ENCODE results near the gene ARHGEF9. TPM values are rescaled to one million over a fixed set of nuclear protein-coding genes. Genes with fewer than 3 reads are reported as not detected.

Gene ARHGEF9
- total RNA-seq, 3 donors from 2014 or later = 9.3 to 28.0 (median 16.1) TPM

GRCh38 chrX:63740382-63740781 is 44.6 kb downstream of the ARHGEF9 start:
- Histone ChIP-seq H3K4me3 (no peak overlapping the region), H3K9me3 (no peaks in the 10 kb centered on the region), H3K4me1 (no peaks in the 10 kb centered on the region), H3K27me3 (peaks cover 0 to 29% of the 10 kb centered on the region in 2 donors), H3K36me3 (no peaks in the 10 kb centered on the region), H3K27ac (no peak overlapping the region)
- TF ChIP-seq POLR2AphosphoS5 (IDR thresholded peaks at IDR 0.05) (no peak), CTCF (IDR thresholded peaks at IDR 0.05) (no peak), POLR2A (IDR thresholded peaks at IDR 0.05) (no peak)
- intact Hi-C loops (cut with DNase I; ENCODE audit: low total_unique reads) = no loop called here
- DNase-seq (ENCODE audit: low spot score in 2 of 2) = no peak

- peaks cover 0 to 24% of the 10 kb centered on the region in 2 donors for H3K27me3 ChIP-seq
- H3K36me3 ChIP-seq = no peaks in the 10 kb centered on the region
- no peak for TF ChIP-seq CTCF (IDR thresholded peaks at IDR 0.05)
- no peaks in the 10 kb centered on the region for H3K4me1 ChIP-seq
- H3K4me3 ChIP-seq = no peak overlapping the region
- H3K27ac ChIP-seq = no peak overlapping the region
- DNase-seq (ENCODE audit: low spot score in 2 of 2) = no peak
- intact Hi-C loops (cut with DNase I; ENCODE audit: low total_unique reads) = no loop called here
- no peaks in the 10 kb centered on the region for H3K9me3 ChIP-seq
These were observed 45.1 kb downstream of the ARHGEF9 start for GRCh38 chrX:63739885-63740284.

GRCh38 chrX:63738696-63739095 is 46.3 kb downstream of the ARHGEF9 start:
- TF ChIP-seq CTCF (IDR thresholded peaks at IDR 0.05) = no peak
- no peak for TF ChIP-seq POLR2AphosphoS5 (IDR thresholded peaks at IDR 0.05)
- no peak for TF ChIP-seq POLR2A (IDR thresholded peaks at IDR 0.05)
- H3K27me3 ChIP-seq = peaks cover 0 to 29% of the 10 kb centered on the region in 2 donors
- H3K36me3 ChIP-seq = no peaks in the 10 kb centered on the region
- no peak overlapping the region for H3K27ac ChIP-seq
- no peak for DNase-seq (ENCODE audit: low spot score in 2 of 2)
- H3K4me3 ChIP-seq = no peak overlapping the region
- H3K4me1 ChIP-seq = no peaks in the 10 kb centered on the region
- no peaks in the 10 kb centered on the region for H3K9me3 ChIP-seq
- intact Hi-C loops (cut with DNase I; ENCODE audit: low total_unique reads) = no loop called here

GRCh38 chrX:63737131-63737921 is 47.7 kb downstream of the ARHGEF9 start:
- intact Hi-C loops (cut with DNase I; ENCODE audit: low total_unique reads) = no loop called here
- TF ChIP-seq POLR2A (IDR thresholded peaks at IDR 0.05) (no peak), POLR2AphosphoS5 (IDR thresholded peaks at IDR 0.05) (no peak), CTCF (IDR thresholded peaks at IDR 0.05) (no peak)
- no peak overlapping the region for H3K4me3 ChIP-seq
- H3K4me1 ChIP-seq = no peaks in the 10 kb centered on the region
- H3K36me3 ChIP-seq = no peaks in the 10 kb centered on the region
- no peaks in the 10 kb centered on the region for H3K9me3 ChIP-seq
- no peak for DNase-seq (ENCODE audit: low spot score in 2 of 2)
- no peak overlapping the region for H3K27ac ChIP-seq
- peaks cover 0 to 31% of the 10 kb centered on the region in 2 donors for H3K27me3 ChIP-seq

- no peaks in the 10 kb centered on the region for H3K9me3 ChIP-seq
- H3K27me3 ChIP-seq = peaks cover 0 to 27% of the 10 kb centered on the region in 2 donors
- H3K36me3 ChIP-seq = no peaks in the 10 kb centered on the region
- no peak for DNase-seq (ENCODE audit: low spot score in 2 of 2)
- no peak overlapping the region for H3K27ac ChIP-seq
- H3K4me1 ChIP-seq = no peaks in the 10 kb centered on the region
- intact Hi-C loops (cut with DNase I; ENCODE audit: low total_unique reads) = no loop called here
- H3K4me3 ChIP-seq = no peak overlapping the region
- TF ChIP-seq POLR2AphosphoS5 (IDR thresholded peaks at IDR 0.05) (no peak), POLR2A (IDR thresholded peaks at IDR 0.05) (no peak), CTCF (IDR thresholded peaks at IDR 0.05) (no peak)
These were observed 49.1 kb downstream of the ARHGEF9 start for GRCh38 chrX:63735882-63736281.
